Body of pancreas (tissue), 4 donors: ENCODE results near the gene EIF4ENIF1.

Experiments
- CTCF ChIP-seq, 7 experiments: fragments of 450-650 bp in 4 of 7; fragments of 200-600 bp in 3 of 7; sonication (generic) in 3 of 7; IDR thresholded peaks; one replicate each; pipeline ENCODE4 v1.5.1; 2016 to 2019; ENCODE audit warnings: antibody characterized with exemption in 7 of 7
- POLR2A ChIP-seq, 3 donors: fragments of 450-650 bp; IDR thresholded peaks; one replicate each; pipeline ENCODE4 v1.6.1; 2016; ENCODE audit warnings: antibody characterized with exemption in 3 of 3, mild to moderate bottlenecking in 2 of 3

GRCh38 chr22:31431950-31432349 lies 57.7 kb downstream of the EIF4ENIF1 start:
- TF ChIP-seq CTCF (IDR thresholded peaks at IDR 0.05) (no peak), POLR2A (IDR thresholded peaks at IDR 0.05) (no peak)
